NCI-H2107 treated with DMSO at 0.1 percent for 48 hours (cell line): Measurements from ENCODE around the gene RPLP2.

Source experiments
- DNase-seq: peaks from one replicate; lab custom pipeline; 2025; ENCODE audit not compliant: unreplicated experiment; lab: John Stamatoyannopoulos, UW

The RPLP2 gene

GRCh38 chr11:809287-810039 lies at the start of gene RPLP2:
RPLP2 (plus strand) TSS chr11:809967; CDS start chr11:810235, 268 bp downstream.
- peak; percentile 85 for DNase-seq

- no peak for DNase-seq
Measured at GRCh38 chr11:760236-760635, 49.5 kb upstream of the RPLP2 start.

- no peak for DNase-seq
Measured at GRCh38 chr11:761526-762108, 48.1 kb upstream of the RPLP2 start.

GRCh38 chr11:762421-763072 lies 47.2 kb upstream of the RPLP2 start:
- DNase-seq: peak; percentile 22

GRCh38 chr11:763073-763463 lies 46.7 kb upstream of the RPLP2 start:
- DNase-seq: peak; percentile 60

GRCh38 chr11:763549-764321 lies 46.0 kb upstream of the RPLP2 start:
- DNase-seq: no peak

GRCh38 chr11:764322-765024 lies 45.3 kb upstream of the RPLP2 start:
- no peak for DNase-seq

GRCh38 chr11:765025-765801 lies 44.6 kb upstream of the RPLP2 start:
- no peak for DNase-seq

GRCh38 chr11:765802-766091 lies 44.0 kb upstream of the RPLP2 start:
- DNase-seq: no peak

- no peak for DNase-seq
Measured at GRCh38 chr11:766106-766935, 43.4 kb upstream of the RPLP2 start.

- DNase-seq: no peak
Measured at GRCh38 chr11:766936-767210, 42.9 kb upstream of the RPLP2 start.

- no peak for DNase-seq
Measured at GRCh38 chr11:767238-767637, 42.5 kb upstream of the RPLP2 start.

GRCh38 chr11:769887-770641 lies 39.7 kb upstream of the RPLP2 start:
- no peak for DNase-seq

GRCh38 chr11:770642-771616 lies 38.8 kb upstream of the RPLP2 start:
- DNase-seq: no peak

GRCh38 chr11:771617-772204 lies 38.1 kb upstream of the RPLP2 start:
- no peak for DNase-seq

- no peak for DNase-seq
Measured at GRCh38 chr11:772429-773390, 37.1 kb upstream of the RPLP2 start.
